Measurements from ENCODE around the gene MYO5B. TPM values are rescaled to one million over a fixed set of nuclear protein-coding genes. Genes with fewer than 3 reads are reported as not detected.
"Not testable (repeated sequence)": the region's sequence is repeated elsewhere in the genome, so short reads cannot be mapped to it uniquely, and the experiment has no call there.

The MYO5B gene
- total RNA-seq, 4 donors from 2014 or later = 0.29 to 14.7 (median 1.2) TPM

- DNase-seq = no peak
- no peak for TF ChIP-seq POLR2A (IDR thresholded peaks at IDR 0.05)
- TF ChIP-seq CTCF (IDR thresholded peaks at IDR 0.05) = no peak
- intact Hi-C loops (cut with DNase I; ENCODE audit: low total_unique reads) = no loop called here
- Histone ChIP-seq H3K9me3 (no peaks in the 10 kb centered on the region), H3K4me3 (no peak overlapping the region), H3K4me1 (no peaks in the 10 kb centered on the region), H3K36me3 (no peaks in the 10 kb centered on the region), H3K27me3 (no peaks in the 10 kb centered on the region), H3K27ac (no peak overlapping the region)
Measured at GRCh38 chr18:49804096-49804495, 390.9 kb downstream of the MYO5B start.

GRCh38 chr18:49802623-49803022, 392.3 kb downstream of the MYO5B start:
- intact Hi-C loops (cut with DNase I; ENCODE audit: low total_unique reads) = no loop called here
- Histone ChIP-seq H3K27ac (no peak overlapping the region), H3K27me3 (no peaks in the 10 kb centered on the region), H3K4me1 (no peaks in the 10 kb centered on the region), H3K4me3 (no peak overlapping the region), H3K36me3 (no peaks in the 10 kb centered on the region), H3K9me3 (no peaks in the 10 kb centered on the region)
- no peak for DNase-seq
- no peak for TF ChIP-seq POLR2A (IDR thresholded peaks at IDR 0.05)
- no peak for TF ChIP-seq CTCF (IDR thresholded peaks at IDR 0.05)

GRCh38 chr18:49800491-49800890, 394.5 kb downstream of the MYO5B start:
- H3K27me3 ChIP-seq; H3K9me3 ChIP-seq; H3K27ac ChIP-seq; H3K4me1 ChIP-seq; H3K4me3 ChIP-seq; intact Hi-C loops (cut with DNase I; ENCODE audit: low total_unique reads); DNase-seq; H3K36me3 ChIP-seq: not testable (repeated sequence)

GRCh38 chr18:49799806-49800205, 395.1 kb downstream of the MYO5B start:
- H3K36me3 ChIP-seq, DNase-seq: not testable (repeated sequence)

GRCh38 chr18:49798001-49798400, 396.9 kb downstream of the MYO5B start:
- intact Hi-C loops (cut with DNase I; ENCODE audit: low total_unique reads) = no loop called here
- H3K9me3 ChIP-seq = no peaks in the 10 kb centered on the region
- H3K4me3 ChIP-seq = no peak overlapping the region
- TF ChIP-seq POLR2A (IDR thresholded peaks at IDR 0.05) = no peak
- no peak for TF ChIP-seq CTCF (IDR thresholded peaks at IDR 0.05)
- H3K36me3 ChIP-seq = no peaks in the 10 kb centered on the region
- H3K4me1 ChIP-seq = no peaks in the 10 kb centered on the region
- H3K27ac ChIP-seq = no peak overlapping the region
- no peaks in the 10 kb centered on the region for H3K27me3 ChIP-seq
- no peak for DNase-seq

More at GRCh38 chr18:49799806-49800205, 395.1 kb downstream of the MYO5B start:
- H3K27me3 ChIP-seq; H3K4me3 ChIP-seq; H3K27ac ChIP-seq; H3K4me1 ChIP-seq; intact Hi-C loops (cut with DNase I; ENCODE audit: low total_unique reads); H3K9me3 ChIP-seq: not testable (repeated sequence)

- intact Hi-C loops (cut with DNase I; ENCODE audit: low total_unique reads) = no loop called here
- Histone ChIP-seq H3K9me3 (no peaks in the 10 kb centered on the region), H3K4me3 (no peak overlapping the region), H3K36me3 (no peaks in the 10 kb centered on the region), H3K4me1 (no peaks in the 10 kb centered on the region), H3K27ac (no peak overlapping the region), H3K27me3 (no peaks in the 10 kb centered on the region)
- TF ChIP-seq POLR2A (IDR thresholded peaks at IDR 0.05) = no peak
- no peak for TF ChIP-seq CTCF (IDR thresholded peaks at IDR 0.05)
- DNase-seq = no peak
Measured at GRCh38 chr18:49795612-49796552, 399.1 kb downstream of the MYO5B start.
